ENCODE data around the gene C1orf232. TPM values are rescaled to one million over a fixed set of nuclear protein-coding genes. Genes with fewer than 3 reads are reported as not detected.

Gene C1orf232
- total RNA-seq, 1 donor from 2014 or later: not detected

DNA sequence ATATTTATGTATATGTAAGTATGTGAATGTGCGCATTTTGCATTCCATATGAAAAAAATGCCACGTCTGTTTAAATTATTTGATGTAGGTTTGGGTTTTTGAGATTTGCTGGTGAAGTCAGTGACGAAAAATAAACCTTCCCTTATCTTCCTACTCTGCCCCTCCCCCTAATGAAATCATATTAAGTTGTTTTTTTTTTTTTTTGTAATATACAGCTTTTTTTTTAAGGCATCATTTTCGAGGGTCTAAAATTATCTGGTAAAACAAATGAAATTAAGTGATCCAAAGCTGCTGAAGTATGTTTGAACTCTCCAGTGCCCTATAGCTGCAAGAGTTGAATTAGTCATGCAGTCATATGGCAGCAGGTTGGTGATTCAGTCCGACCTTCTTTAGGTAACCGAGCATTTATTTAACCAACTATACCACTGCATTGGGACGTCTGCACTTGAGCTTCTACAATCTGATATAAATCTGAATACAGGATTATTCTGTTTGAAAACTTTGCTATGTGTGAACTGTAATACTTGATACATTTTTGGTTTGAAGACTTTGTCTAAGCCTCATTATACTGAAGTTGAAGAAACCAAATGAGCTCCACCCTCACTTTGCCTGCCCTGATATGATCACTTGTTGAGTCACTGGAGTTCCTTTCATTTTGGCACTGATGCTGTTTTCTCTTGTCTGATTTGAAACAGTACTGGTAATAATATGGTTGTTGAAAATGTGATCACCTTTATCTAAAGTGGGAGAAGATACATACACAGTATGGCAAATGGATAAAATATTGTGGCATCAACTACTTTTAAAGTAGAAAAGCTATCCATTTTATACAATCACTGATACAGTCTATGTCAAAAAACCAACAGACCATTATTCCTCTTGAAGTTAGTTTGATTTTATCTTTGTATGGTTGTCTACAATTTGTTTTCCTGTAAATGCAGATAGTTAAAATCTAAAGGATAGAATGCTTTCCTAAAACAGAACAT lies 45.5 kb downstream of the C1orf232 start:
- DNase-seq (ENCODE audit: low spot score): no peak
- Mint-ChIP-seq H3K4me1 (ENCODE audit: low read depth) (peaks cover 13% of the 10 kb centered on the region), H3K27ac (ENCODE audit: unreplicated experiment) (no peak overlapping the region), H3K36me3 (ENCODE audit: low read depth) (peaks cover 7% of the 10 kb centered on the region), H3K4me3 (ENCODE audit: unreplicated experiment) (no peak overlapping the region), H3K27me3 (ENCODE audit: low read depth) (peaks cover 2% of the 10 kb centered on the region), H3K9me3 (ENCODE audit: low read depth) (no peaks in the 10 kb centered on the region)
- TF ChIP-seq, protein P1, sequence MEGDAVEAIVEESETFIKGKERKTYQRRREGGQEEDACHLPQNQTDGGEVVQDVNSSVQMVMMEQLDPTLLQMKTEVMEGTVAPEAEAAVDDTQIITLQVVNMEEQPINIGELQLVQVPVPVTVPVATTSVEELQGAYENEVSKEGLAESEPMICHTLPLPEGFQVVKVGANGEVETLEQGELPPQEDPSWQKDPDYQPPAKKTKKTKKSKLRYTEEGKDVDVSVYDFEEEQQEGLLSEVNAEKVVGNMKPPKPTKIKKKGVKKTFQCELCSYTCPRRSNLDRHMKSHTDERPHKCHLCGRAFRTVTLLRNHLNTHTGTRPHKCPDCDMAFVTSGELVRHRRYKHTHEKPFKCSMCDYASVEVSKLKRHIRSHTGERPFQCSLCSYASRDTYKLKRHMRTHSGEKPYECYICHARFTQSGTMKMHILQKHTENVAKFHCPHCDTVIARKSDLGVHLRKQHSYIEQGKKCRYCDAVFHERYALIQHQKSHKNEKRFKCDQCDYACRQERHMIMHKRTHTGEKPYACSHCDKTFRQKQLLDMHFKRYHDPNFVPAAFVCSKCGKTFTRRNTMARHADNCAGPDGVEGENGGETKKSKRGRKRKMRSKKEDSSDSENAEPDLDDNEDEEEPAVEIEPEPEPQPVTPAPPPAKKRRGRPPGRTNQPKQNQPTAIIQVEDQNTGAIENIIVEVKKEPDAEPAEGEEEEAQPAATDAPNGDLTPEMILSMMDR (IDR thresholded peaks at IDR 0.05): no peak

GRCh38 chr1:26121854-26122773 lies 46.6 kb downstream of the C1orf232 start:
- Mint-ChIP-seq H3K4me3 (ENCODE audit: unreplicated experiment) (no peak overlapping the region), H3K36me3 (ENCODE audit: low read depth) (peaks cover 10% of the 10 kb centered on the region), H3K4me1 (ENCODE audit: low read depth) (peaks cover 13% of the 10 kb centered on the region), H3K27me3 (ENCODE audit: low read depth) (no peaks in the 10 kb centered on the region), H3K9me3 (ENCODE audit: low read depth) (no peaks in the 10 kb centered on the region), H3K27ac (ENCODE audit: unreplicated experiment) (no peak overlapping the region)
- no peak for DNase-seq (ENCODE audit: low spot score)
- TF ChIP-seq, protein P1 (IDR thresholded peaks at IDR 0.05): no peak

DNA sequence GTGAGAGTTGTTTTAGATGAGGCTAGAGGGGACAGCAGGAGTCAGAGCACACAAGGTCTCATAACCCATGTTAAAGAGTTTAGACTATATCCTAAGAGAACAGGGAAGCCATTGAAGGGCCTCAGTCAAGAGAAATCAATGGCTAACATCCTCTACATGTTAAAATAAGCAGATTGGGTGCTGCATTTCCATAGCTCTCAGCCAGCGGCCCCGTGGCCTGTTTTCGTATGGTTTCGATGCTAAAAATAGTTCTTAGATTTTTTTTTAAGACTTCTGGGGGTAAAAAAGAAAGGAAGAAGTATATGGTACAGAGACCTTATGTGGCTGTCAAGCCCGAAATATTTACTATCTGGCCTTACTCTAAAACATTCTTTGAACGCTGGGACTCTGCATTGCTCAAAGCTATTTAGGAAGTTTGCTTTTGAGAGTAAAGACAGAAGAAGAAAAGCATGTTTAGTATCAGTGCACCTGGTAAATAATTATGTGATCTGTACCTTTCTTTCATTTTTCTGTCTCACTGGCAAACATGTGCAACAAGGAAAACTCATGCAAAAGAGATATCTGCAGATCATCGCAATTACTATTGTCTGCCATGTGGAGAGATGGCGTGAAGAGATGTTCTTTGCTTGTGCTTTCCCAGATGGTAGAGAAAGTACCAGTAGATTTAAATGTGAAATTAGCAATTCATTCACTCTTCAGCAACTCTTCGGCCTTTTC lies 48.7 kb downstream of the C1orf232 start:
- Mint-ChIP-seq H3K36me3 (ENCODE audit: low read depth) (peaks cover 10% of the 10 kb centered on the region), H3K4me1 (ENCODE audit: low read depth) (peaks cover 13% of the 10 kb centered on the region), H3K4me3 (ENCODE audit: unreplicated experiment) (no peak overlapping the region), H3K27ac (ENCODE audit: unreplicated experiment) (no peak overlapping the region), H3K27me3 (ENCODE audit: low read depth) (no peaks in the 10 kb centered on the region), H3K9me3 (ENCODE audit: low read depth) (no peaks in the 10 kb centered on the region)
- no peak for DNase-seq (ENCODE audit: low spot score)
- TF ChIP-seq, protein P1 (IDR thresholded peaks at IDR 0.05): no peak

- H3K4me1 Mint-ChIP-seq (ENCODE audit: low read depth): peaks cover 16% of the 10 kb centered on the region
- TF ChIP-seq, protein P1 (IDR thresholded peaks at IDR 0.05): no peak
- DNase-seq (ENCODE audit: low spot score): no peak
- H3K36me3 Mint-ChIP-seq (ENCODE audit: low read depth): peaks cover 2% of the 10 kb centered on the region
- H3K27ac Mint-ChIP-seq (ENCODE audit: unreplicated experiment): no peak overlapping the region
- H3K27me3 Mint-ChIP-seq (ENCODE audit: low read depth): no peaks in the 10 kb centered on the region
- no peaks in the 10 kb centered on the region for H3K9me3 Mint-ChIP-seq (ENCODE audit: low read depth)
- H3K4me3 Mint-ChIP-seq (ENCODE audit: unreplicated experiment): no peak overlapping the region
Measured at GRCh38 chr1:26114165-26114927, 54.4 kb downstream of the C1orf232 start.

Other genes starting within 250 kb of the C1orf232 start
- 10.0 to 12.5 TPM (median 10.7 TPM) in 3 replicates for gene PAFAH2, start 170.9 kb downstream of the C1orf232 start, total RNA-seq
- gene EXTL1, start 147.2 kb downstream of the C1orf232 start, total RNA-seq: 4.3 to 7.9 TPM (median 6.4 TPM) in 3 replicates
- 0.12 TPM in 1 of 3 replicates, not detected in the others for gene SLC30A2, start 122.8 kb downstream of the C1orf232 start, total RNA-seq
- gene TRIM63, start 101.3 kb downstream of the C1orf232 start, total RNA-seq: 0.26 to 0.70 TPM in 2 of 3 replicates, not detected in the other
- gene PDIK1L, start 57.1 kb downstream of the C1orf232 start, total RNA-seq: 6.2 to 6.8 TPM (median 6.7 TPM) in 3 replicates
- 0.22 to 0.27 TPM (median 0.23 TPM) in 3 replicates for gene FAM110D, start 9.9 kb downstream of the C1orf232 start, total RNA-seq
- gene ZNF593, start 945 bp upstream of the C1orf232 start, total RNA-seq: 19.6 to 27.0 TPM (median 22.4 TPM) in 3 replicates
- gene ZNF593OS, start 2.9 kb upstream of the C1orf232 start, total RNA-seq: not detected in 3 replicates
- 0.18 to 0.80 TPM (median 0.58 TPM) in 3 replicates for gene CNKSR1, start 8.5 kb upstream of the C1orf232 start, total RNA-seq
- not detected in 3 replicates for gene CATSPER4, start 21.6 kb upstream of the C1orf232 start, total RNA-seq
- gene CEP85, start 65.2 kb upstream of the C1orf232 start, total RNA-seq: 13.1 to 18.2 TPM (median 13.7 TPM) in 3 replicates
- 156 to 175 TPM (median 162 TPM) in 3 replicates for gene SH3BGRL3, start 111.1 kb upstream of the C1orf232 start, total RNA-seq
- gene UBXN11, start 137.7 kb upstream of the C1orf232 start, total RNA-seq: 8.7 to 20.4 TPM (median 8.7 TPM) in 3 replicates
- gene CD52, start 149.0 kb upstream of the C1orf232 start, total RNA-seq: not detected in 3 replicates
- gene CRYBG2, start 185.2 kb upstream of the C1orf232 start, total RNA-seq: not detected in 3 replicates
- gene ZNF683, start 203.8 kb upstream of the C1orf232 start, total RNA-seq: not detected in 3 replicates
- not detected in 3 replicates for gene LIN28A, start 241.9 kb upstream of the C1orf232 start, total RNA-seq

Measured in chondrocyte (in vitro differentiated cells).